GM18508 (cell line): Measurements from ENCODE around the gene OTOGL.

ENCODE experiments used
- ATAC-seq: cut with Tn5 transposase; IDR thresholded peaks from one replicate; pipeline ENCODE4 v1.9.1; 2021; ENCODE audit warnings: moderate number of reproducible peaks; ENCODE audit not compliant: insufficient read depth, unreplicated experiment

The OTOGL gene

GRCh38 chr12:80183939-80184338, 84.6 kb downstream of the OTOGL start:
- ATAC-seq: no peak

- ATAC-seq: no peak
Observed at GRCh38 chr12:80184926-80185325, 85.6 kb downstream of the OTOGL start.

- no peak for ATAC-seq
Observed at GRCh38 chr12:80186727-80187217, 87.4 kb downstream of the OTOGL start.

- no peak for ATAC-seq
Observed at GRCh38 chr12:80187660-80188090, 88.3 kb downstream of the OTOGL start.

- ATAC-seq: no peak
Observed at GRCh38 chr12:80188576-80188975, 89.2 kb downstream of the OTOGL start.

- ATAC-seq: no peak
Observed at GRCh38 chr12:80189241-80189640, 89.9 kb downstream of the OTOGL start.

- ATAC-seq: no peak
Observed at GRCh38 chr12:80190001-80190400, 90.7 kb downstream of the OTOGL start.

GRCh38 chr12:80192087-80192486, 92.8 kb downstream of the OTOGL start:
- no peak for ATAC-seq

GRCh38 chr12:80193865-80194264, 94.5 kb downstream of the OTOGL start:
- no peak for ATAC-seq

GRCh38 chr12:80195074-80195726, 95.9 kb downstream of the OTOGL start:
- ATAC-seq: no peak

- ATAC-seq: no peak
Observed at GRCh38 chr12:80195737-80196136, 96.4 kb downstream of the OTOGL start.

GRCh38 chr12:80196419-80196818, 97.1 kb downstream of the OTOGL start:
- ATAC-seq: no peak

GRCh38 chr12:80198782-80199337, 99.5 kb downstream of the OTOGL start:
- ATAC-seq: no peak

GRCh38 chr12:80199931-80200330, 100.6 kb downstream of the OTOGL start:
- ATAC-seq: no peak

GRCh38 chr12:80200414-80200813, 101.1 kb downstream of the OTOGL start:
- no peak for ATAC-seq

GRCh38 chr12:80201908-80202307, 102.6 kb downstream of the OTOGL start:
- no peak for ATAC-seq

- no peak for ATAC-seq
Observed at GRCh38 chr12:80205960-80206359, 106.6 kb downstream of the OTOGL start.

GRCh38 chr12:80208071-80208470, 108.7 kb downstream of the OTOGL start:
- ATAC-seq: no peak

GRCh38 chr12:80211671-80212070, 112.3 kb downstream of the OTOGL start:
- ATAC-seq: no peak

- ATAC-seq: no peak
Observed at GRCh38 chr12:80212938-80213645, 113.8 kb downstream of the OTOGL start.

- no peak for ATAC-seq
Observed at GRCh38 chr12:80213871-80214270, 114.5 kb downstream of the OTOGL start.
